Measurements from ENCODE around the gene MAPK8. TPM values are rescaled to one million over a fixed set of nuclear protein-coding genes. Genes with fewer than 3 reads are reported as not detected.

Gene MAPK8
- polyA plus RNA-seq, 3 donors, result 64.1 to 76.9 (median 74.8) TPM

- DNase-seq, result no peak
Measured at GRCh38 chr10:48472501-48473069, 166.1 kb downstream of the MAPK8 start.

DNA sequence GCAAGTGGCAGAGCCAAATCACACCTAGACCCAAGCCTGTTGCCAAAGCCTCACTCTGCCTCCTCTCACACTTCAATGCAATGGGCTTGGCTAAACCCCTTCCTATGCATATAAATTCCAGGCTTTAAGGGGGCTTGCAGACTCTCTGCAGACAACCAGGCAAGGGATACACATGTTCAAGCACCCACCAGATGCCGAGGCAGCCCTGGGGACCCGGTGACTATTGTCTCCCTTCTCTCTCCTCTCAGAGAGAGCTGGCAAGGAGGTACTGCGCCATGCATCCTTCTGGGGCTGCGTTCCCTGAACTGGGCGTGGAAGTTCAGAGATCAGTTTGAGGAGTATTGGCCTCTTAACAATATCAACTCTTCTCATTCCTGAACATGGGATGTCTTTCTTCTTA, 167.2 kb downstream of the MAPK8 start:
- DNase-seq, result no peak

- no peak for DNase-seq
Measured at GRCh38 chr10:48474765-48475365, 168.4 kb downstream of the MAPK8 start.

DNA sequence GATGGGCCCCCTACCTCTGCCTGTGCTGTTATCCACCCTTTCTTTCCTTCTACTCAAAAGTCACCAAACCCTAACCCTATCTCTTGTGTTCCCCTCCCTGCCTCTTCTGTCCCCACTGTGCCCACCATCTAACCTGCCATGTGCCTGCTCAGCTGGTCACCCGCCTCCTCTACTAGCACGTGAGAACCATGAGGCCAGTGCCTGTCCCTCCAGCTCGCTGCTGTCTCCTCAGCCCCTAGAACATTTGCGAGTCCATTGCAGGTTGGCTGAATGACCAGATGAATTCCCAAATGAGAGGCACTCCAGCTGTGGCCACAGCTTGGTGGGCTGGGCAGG, 169.4 kb downstream of the MAPK8 start:
- DNase-seq, result no peak

GRCh38 chr10:48476279-48476982, 170.0 kb downstream of the MAPK8 start:
- DNase-seq, result no peak

DNA sequence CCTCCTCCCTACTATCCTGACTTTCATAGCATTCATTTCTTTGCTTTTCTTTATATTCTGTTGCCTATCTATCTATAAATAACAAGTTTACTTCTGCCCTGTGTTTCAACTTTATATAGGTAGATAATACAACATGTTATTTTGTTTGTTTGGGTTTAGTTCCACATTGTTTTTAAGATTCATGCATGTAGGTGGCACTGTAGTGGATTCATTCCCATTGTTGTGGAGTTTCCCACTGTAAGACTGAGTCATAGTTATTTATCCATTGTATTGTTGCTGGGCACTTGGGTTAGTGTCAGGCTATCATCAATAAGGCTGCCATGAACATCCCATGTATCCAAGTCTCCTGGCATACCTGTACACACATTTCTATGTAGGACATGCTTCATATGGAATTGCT, 170.7 kb downstream of the MAPK8 start:
- no peak for DNase-seq

- DNase-seq, result no peak
Measured at GRCh38 chr10:48477616-48478015, 171.1 kb downstream of the MAPK8 start.

- DNase-seq, result no peak
Measured at GRCh38 chr10:48478469-48478868, 172.0 kb downstream of the MAPK8 start.

DNA sequence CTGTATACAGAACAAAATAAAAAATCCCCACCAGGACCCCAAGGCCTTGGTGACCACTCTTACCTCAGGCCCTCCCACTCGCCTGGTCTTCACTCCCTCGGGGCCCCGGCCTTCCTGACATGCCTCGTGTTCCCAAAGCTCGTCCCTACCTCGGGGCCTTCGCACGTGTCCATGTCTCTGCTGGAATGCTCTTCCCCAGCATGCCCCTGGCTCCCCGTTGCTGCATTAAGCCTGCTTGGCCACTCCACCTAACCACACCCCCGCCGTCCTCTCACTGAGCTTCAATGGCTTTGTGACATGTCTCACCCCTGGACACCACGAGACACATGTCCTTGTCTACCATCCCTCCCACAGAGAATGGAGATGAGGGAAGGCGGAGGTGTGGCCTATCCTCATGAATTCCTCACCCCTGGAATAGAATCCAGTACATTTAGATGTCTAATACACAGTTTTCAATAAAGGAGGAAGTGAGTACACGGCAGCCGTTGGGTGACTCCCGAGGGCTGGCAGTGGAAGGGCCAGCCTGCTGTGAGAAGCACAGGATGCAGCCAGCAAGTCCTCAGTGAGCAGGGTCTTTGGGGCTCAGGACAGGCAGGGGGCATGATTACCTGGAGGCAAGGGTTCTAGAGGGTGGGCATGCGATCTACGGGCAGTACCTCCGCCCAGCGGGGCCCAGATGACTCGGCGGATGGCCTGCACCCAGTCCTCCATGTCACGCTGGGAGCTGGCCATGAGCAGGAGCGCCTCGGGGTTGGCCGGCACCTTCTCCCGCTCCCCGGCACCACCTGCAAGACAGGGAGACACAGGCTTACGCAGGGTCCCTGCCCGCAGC, 172.7 kb downstream of the MAPK8 start:
- no peak for DNase-seq

DNA sequence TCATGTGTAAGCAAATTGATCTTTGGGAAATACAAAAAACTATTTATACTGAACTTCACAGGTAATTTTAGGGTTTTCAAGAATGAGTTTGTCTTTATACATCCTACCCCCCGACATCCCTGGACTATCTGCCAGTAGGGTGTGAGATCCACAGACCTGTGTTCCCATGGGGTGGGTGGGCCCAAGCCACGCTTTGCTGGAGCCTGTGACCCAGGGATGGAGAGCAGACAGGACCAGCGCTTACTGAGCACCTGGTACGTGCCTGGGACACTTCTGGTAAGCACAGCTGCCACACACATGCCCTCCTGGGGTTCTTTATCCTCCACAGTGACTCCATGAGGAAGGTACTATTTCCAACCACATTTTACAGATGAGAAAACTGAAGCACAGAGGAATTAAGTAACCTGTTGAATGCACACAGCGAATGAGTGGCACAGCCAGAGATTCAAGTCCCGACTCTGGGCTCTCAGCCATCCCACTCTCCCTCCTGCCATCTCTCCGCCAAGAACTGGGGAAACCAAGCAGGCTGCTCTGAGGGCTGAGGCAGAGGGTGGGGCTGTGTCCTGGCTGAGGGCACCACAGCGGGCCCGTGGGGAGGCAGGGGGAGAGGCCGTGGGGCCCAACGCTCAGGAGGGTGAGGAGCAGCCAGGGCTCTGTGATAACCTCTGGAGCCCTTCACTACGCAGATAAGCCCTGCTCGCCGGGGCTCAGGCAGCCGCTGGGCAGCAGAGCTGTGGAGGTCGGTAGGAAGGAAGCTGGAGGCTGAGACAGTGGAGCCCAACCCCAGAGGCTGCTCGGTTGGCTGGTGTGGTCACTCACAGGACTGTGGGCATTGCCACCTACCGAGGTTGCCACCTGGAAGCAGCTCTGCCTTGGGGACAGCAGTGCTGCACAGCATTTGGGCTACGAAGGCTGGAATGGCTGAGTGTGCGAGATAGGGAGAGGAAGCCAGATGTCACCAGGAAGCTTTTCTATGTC, 174.2 kb downstream of the MAPK8 start:
- DNase-seq, result no peak

- DNase-seq, result no peak
Measured at GRCh38 chr10:48481385-48481784, 174.9 kb downstream of the MAPK8 start.

GRCh38 chr10:48482207-48482606, 175.7 kb downstream of the MAPK8 start:
- no peak for DNase-seq

GRCh38 chr10:48484911-48485310, 178.4 kb downstream of the MAPK8 start:
- DNase-seq, result no peak

DNA sequence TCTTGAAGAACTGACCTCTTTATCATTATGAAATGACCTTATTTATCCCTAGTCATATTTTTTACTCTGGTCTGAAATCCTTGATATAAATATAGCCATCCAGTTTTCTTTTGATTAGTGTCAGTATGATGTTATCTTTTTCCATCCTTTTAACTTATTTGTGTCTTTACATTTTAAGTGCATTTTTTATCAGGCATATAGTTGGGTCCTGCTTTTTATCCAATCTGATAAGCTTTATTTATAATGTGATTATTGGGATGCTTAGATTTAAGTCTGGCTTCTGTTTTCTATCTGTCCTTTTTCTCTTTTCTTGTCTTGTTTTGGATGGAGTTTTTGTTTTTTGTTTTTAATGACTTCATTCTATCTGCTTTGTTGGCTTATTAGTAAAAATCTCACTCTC, 179.2 kb downstream of the MAPK8 start:
- no peak for DNase-seq

DNA sequence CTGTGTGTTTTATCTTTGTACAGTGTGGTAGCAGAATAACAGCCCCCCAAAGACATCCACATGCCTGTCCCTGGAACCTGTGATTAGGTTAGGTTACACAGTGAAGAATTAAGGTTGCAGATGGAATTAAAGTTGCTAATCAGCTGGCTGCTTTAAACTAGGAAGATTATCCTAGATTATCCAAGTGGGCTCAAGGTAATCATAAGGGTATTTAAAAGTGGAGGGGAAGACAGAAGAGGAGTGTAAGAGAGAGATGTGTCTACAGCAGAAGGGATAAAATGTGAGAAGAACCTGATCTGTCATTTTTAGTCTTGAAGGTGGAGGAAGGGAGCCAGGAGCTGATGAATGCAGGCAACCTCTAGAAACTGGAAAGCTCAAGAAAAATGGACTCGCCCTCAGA, 180.8 kb downstream of the MAPK8 start:
- DNase-seq, result no peak

Other genes with a start within 250 kb of the MAPK8 start
- gene FRMPD2, start 32.0 kb upstream of the MAPK8 start, polyA plus RNA-seq (ENCODE audit: insufficient read length in 3 of 3), result 1 to 10 TPM in 1 of 3 donors, under 1 TPM in 2; 0.53 to 1.5 (median 0.82) TPM

Data from renal pelvis (tissue), 4 donors.